SK-N-SH (cell line): Measurements from ENCODE around the gene AGAP1. TPM values are rescaled to one million over a fixed set of nuclear protein-coding genes. Genes with fewer than 3 reads are reported as not detected.

ENCODE experiments used
- CTCF ChIA-PET: fragments of 300-600, 350-600 bp; formaldehyde crosslinking; extraction: SDS; loops from one replicate; lab custom pipeline; 2021; lab: Yijun Ruan, JAX
- POLR2A ChIA-PET: fragments of 350-600 bp; sonication (Branson Sonifier 250); formaldehyde crosslinking; extraction: SDS; loops from one replicate; lab custom pipeline; 2020; ENCODE audit warnings: antibody characterized with exemption, inconsistent platforms; lab: Yijun Ruan, JAX
- DNase-seq: peaks from one replicate; pipeline ENCODE4 v3.0.0; 2012
- H2AFZ ChIP-seq: fragments of 200-600 bp; sonication (generic); 2 replicates; pipeline ENCODE4 v1.8.1; 2016; ENCODE audit warnings: antibody characterized with exemption, mild to moderate bottlenecking, low read depth
- H3F3A ChIP-seq: fragments of 200-600 bp; sonication (generic); replicated peaks from 2 replicates; pipeline ENCODE3; 2016; ENCODE audit warnings: antibody characterized with exemption, mild to moderate bottlenecking; ENCODE audit not compliant: insufficient read depth
- H3K27ac ChIP-seq, 2 experiments: fragments of 200-500 bp in 1 of 2; fragments of 200-600 bp in 1 of 2; sonication (Bioruptor generic) in 1 of 2; sonication (generic), shearing (Covaris generic) in 1 of 2; 2 replicates each; pipeline versions ENCODE4 v1.5.1 to v1.6.1; 2014 to 2016; ENCODE audit warnings: low read depth in 2 of 2, inconsistent platforms in 1 of 2, low read length in 1 of 2, mild to moderate bottlenecking in 1 of 2, mixed read lengths in 1 of 2
- H3K27me3 ChIP-seq: fragments of 200-600 bp; sonication (generic), shearing (Covaris generic); 2 replicates; pipeline ENCODE4 v1.6.1; 2016; ENCODE audit warnings: mixed run types; ENCODE audit not compliant: insufficient read depth
- H3K36me3 ChIP-seq, 2 experiments: fragments of 200-500 bp in 1 of 2; fragments of 200-600 bp in 1 of 2; sonication (Bioruptor generic) in 1 of 2; sonication (generic) in 1 of 2; replicated peaks in 1 of 2; 2 replicates each; pipeline versions ENCODE3 to v1.5.1; 2014 to 2016; ENCODE audit warnings: low read length in 1 of 2, mild to moderate bottlenecking in 1 of 2; ENCODE audit not compliant: insufficient read depth in 2 of 2, control insufficient read depth in 1 of 2
- H3K4me1 ChIP-seq, 2 experiments: fragments of 200-500 bp in 1 of 2; fragments of 200-600 bp in 1 of 2; sonication (Bioruptor generic) in 1 of 2; sonication (generic), shearing (Covaris generic) in 1 of 2; 2 replicates each; pipeline versions ENCODE4 v1.5.1 to v1.6.1; 2014 to 2016; ENCODE audit warnings: low read depth in 1 of 2, low read length in 1 of 2, mixed run types in 1 of 2; ENCODE audit not compliant: insufficient read depth in 2 of 2, control insufficient read depth in 1 of 2
- H3K4me2 ChIP-seq: fragments of 200-600 bp; sonication (generic), shearing (Covaris generic); 2 replicates; pipeline ENCODE4 v1.6.1; 2017; ENCODE audit warnings: mixed run types
- H3K4me3 ChIP-seq, 2 experiments: fragments of 200-500 bp in 1 of 2; fragments of 200-600 bp in 1 of 2; sonication (Bioruptor generic) in 1 of 2; sonication (generic), shearing (Covaris generic) in 1 of 2; 2 replicates each; pipeline versions ENCODE4 v1.5.1 to v1.8.1; 2014 to 2016; ENCODE audit warnings: low read depth in 2 of 2, inconsistent platforms in 1 of 2, low read length in 1 of 2, mild to moderate bottlenecking in 1 of 2, mixed read lengths in 1 of 2, moderate library complexity in 1 of 2
- H3K79me2 ChIP-seq: fragments of 200-600 bp; sonication (generic); 2 replicates; pipeline ENCODE4 v1.8.1; 2017; ENCODE audit warnings: mild to moderate bottlenecking; ENCODE audit not compliant: insufficient read depth
- H3K9ac ChIP-seq: fragments of 200-600 bp; sonication (generic); 2 replicates; pipeline ENCODE4 v1.6.1; 2017; ENCODE audit warnings: mixed run types
- H3K9me2 ChIP-seq: fragments of 200-600 bp; sonication (generic); 2 replicates; pipeline ENCODE4 v1.6.1; 2017; ENCODE audit warnings: mixed run types
- H3K9me3 ChIP-seq: fragments of 200-600 bp; sonication (generic); 2 replicates; pipeline ENCODE4 v1.6.1; 2017; ENCODE audit warnings: mixed run types, mild to moderate bottlenecking, moderate library complexity
- H4K20me1 ChIP-seq: fragments of 200-600 bp; sonication (generic); 2 replicates; pipeline ENCODE4 v1.6.1; 2017; ENCODE audit warnings: mild to moderate bottlenecking, mixed run types; ENCODE audit not compliant: insufficient read depth
- CTCF ChIP-seq: fragments of 200-600 bp; sonication (generic); IDR thresholded peaks from 2 replicates; pipeline ENCODE4 v1.6.1; 2017; ENCODE audit warnings: antibody characterized with exemption, mild to moderate bottlenecking, moderate library complexity
- ELF1 ChIP-seq: IDR thresholded peaks from 2 replicates; pipeline ENCODE4 v1.4.0; 2012
- FOSL2 ChIP-seq: IDR thresholded peaks from 2 replicates; pipeline ENCODE4 v1.4.0; 2012; ENCODE audit warnings: low read depth, mild to moderate bottlenecking, moderate library complexity, borderline replicate concordance
- FOXM1 ChIP-seq: IDR thresholded peaks from 2 replicates; pipeline ENCODE4 v1.4.0; 2012; ENCODE audit warnings: low read depth, mild to moderate bottlenecking
- GABPA ChIP-seq: IDR thresholded peaks from 2 replicates; pipeline ENCODE4 v1.4.0; 2012; ENCODE audit warnings: low read depth, mild to moderate bottlenecking
- GATA2 ChIP-seq: sonication (generic); formaldehyde crosslinking; IDR thresholded peaks from 2 replicates; pipeline ENCODE4 v1.5.0; 2020; ENCODE audit warnings: mild to moderate bottlenecking, missing genetic modification reagents
- NRF1 ChIP-seq: IDR thresholded peaks from 2 replicates; pipeline ENCODE4 v1.6.1; 2012; ENCODE audit warnings: low read depth, mild to moderate bottlenecking, low read length
- PBX3 ChIP-seq: IDR thresholded peaks from 2 replicates; pipeline ENCODE4; 2012
- RAD21 ChIP-seq: IDR thresholded peaks from 2 replicates; pipeline ENCODE4 v1.6.1; 2012; ENCODE audit warnings: mild to moderate bottlenecking, low read length
- RCOR1 ChIP-seq: fragments of 150-350 bp; IDR thresholded peaks from 2 replicates; pipeline ENCODE4 v1.6.1; 2017; ENCODE audit warnings: antibody characterized with exemption, low read length
- REST ChIP-seq: IDR thresholded peaks from 2 replicates; pipeline ENCODE4 v1.6.1; 2012; ENCODE audit warnings: mild to moderate bottlenecking, low read depth, low read length, moderate library complexity
- SIN3A ChIP-seq: IDR thresholded peaks from 2 replicates; pipeline ENCODE4 v1.6.1; 2012; ENCODE audit warnings: low read depth, mild to moderate bottlenecking, low read length, moderate library complexity, borderline replicate concordance
- SMC3 ChIP-seq: IDR thresholded peaks from 2 replicates; pipeline ENCODE4 v1.6.1; 2012; ENCODE audit warnings: low read depth, low read length, improper control_type of control experiment
- TAF1 ChIP-seq: IDR thresholded peaks from 2 replicates; pipeline ENCODE4 v1.6.1; 2012; ENCODE audit warnings: low read depth, mild to moderate bottlenecking, low read length, moderate library complexity, borderline replicate concordance
- TCF12 ChIP-seq: IDR thresholded peaks from 2 replicates; pipeline ENCODE4 v1.4.0; 2012
- TEAD4 ChIP-seq: IDR thresholded peaks from 2 replicates; pipeline ENCODE4 v1.4.0; 2012; ENCODE audit warnings: mild to moderate bottlenecking, borderline replicate concordance; ENCODE audit not compliant: insufficient read depth
- USF2 ChIP-seq: fragments of 150-350 bp; IDR thresholded peaks from 2 replicates; pipeline ENCODE4 v1.6.1; 2017; ENCODE audit warnings: antibody characterized with exemption, low read length, low read depth, borderline replicate concordance
- YY1 ChIP-seq: IDR thresholded peaks from 2 replicates; pipeline ENCODE4 v1.4.0; 2012; ENCODE audit warnings: low read depth, mild to moderate bottlenecking
- ZBTB33 ChIP-seq: IDR thresholded peaks from 2 replicates; pipeline ENCODE4 v1.4.0; 2012; ENCODE audit warnings: low read depth, borderline replicate concordance
- WGBS: methylation state at CpG from one replicate; pipeline ENCODE4 v1.1.6; 2017; ENCODE audit warnings: low lambda C conversion rate; 5-methylcytosine and 5-hydroxymethylcytosine counted together
- polyA plus RNA-seq, 3 experiments: library from polyadenylated mRNA; depleted of rRNA; stranded (reverse); fragments of >200 nt; gene quantifications; 2 replicates each; pipeline ENCODE4 v1.2.3, GENCODE V29; 2012

AGAP1 gene
- polyA plus RNA-seq, 1 of the 3 experiments (the other 2 are of a cell fraction), result 8.8 TPM

GRCh38 chr2:235999011-235999410 is 505.2 kb downstream of the AGAP1 start:
- DNase-seq, result no peak
- ChIA-PET CTCF (no interaction called here), POLR2A (no interaction called here)
- Histone ChIP-seq H3F3A (no peaks in the 10 kb centered on the region), H3K27me3 (no peaks in the 10 kb centered on the region), H3K4me2 (no peak overlapping the region), H3K36me3 (no peaks in the 10 kb centered on the region), H3K9me3 (no peaks in the 10 kb centered on the region), H3K4me3 (no peak overlapping the region), H3K9me2 (no peaks in the 10 kb centered on the region), H3K4me1 (peaks cover 0 to 5% of the 10 kb centered on the region in 2 experiments; a peak in 1 of 4 replicates), H4K20me1 (no peaks in the 10 kb centered on the region)
- WGBS, result 90% methylated on average over 2 of the region's 2 CpGs
- TF ChIP-seq FOXM1, result no peak
- TF ChIP-seq, all 33 proteins: peak for 0
- Histone ChIP-seq H2AFZ (no peak overlapping the region), H3K9ac (no peak overlapping the region), H3K27ac (no peak overlapping the region), H3K79me2 (no peaks in the 10 kb centered on the region)

GRCh38 chr2:236001166-236001828 is 507.5 kb downstream of the AGAP1 start:
- DNase-seq, result no peak
- Histone ChIP-seq H3F3A (no peaks in the 10 kb centered on the region), H3K4me1 (peaks cover 0 to 2% of the 10 kb centered on the region in 2 experiments; a peak in 1 of 4 replicates), H3K4me2 (no peak overlapping the region), H3K27me3 (no peaks in the 10 kb centered on the region), H3K9me2 (no peaks in the 10 kb centered on the region), H2AFZ (no peak overlapping the region), H3K9ac (no peak overlapping the region), H3K36me3 (no peaks in the 10 kb centered on the region), H3K27ac (no peak overlapping the region), H3K9me3 (no peaks in the 10 kb centered on the region), H3K4me3 (no peak overlapping the region), H3K79me2 (no peaks in the 10 kb centered on the region), H4K20me1 (no peaks in the 10 kb centered on the region)
- CTCF ChIA-PET, result no interaction called here
- POLR2A ChIA-PET, result no interaction called here
- WGBS, result 96% methylated on average over 17 of the region's 20 CpGs
- TF ChIP-seq TEAD4 (no peak), GATA2 (CRISPR knock-in tag) (no peak), NRF1 (no peak), REST (no peak), TAF1 (no peak), CTCF (no peak), TCF12 (no peak), ELF1 (no peak), FOSL2 (no peak), SIN3A (no peak), GABPA (no peak), RAD21 (no peak), YY1 (no peak), ZBTB33 (no peak), SMC3 (no peak), USF2 (no peak), PBX3 (no peak), RCOR1 (no peak)
